GM21529 (cell line): ENCODE results near the gene PLPP1.

ENCODE experiments used
- ATAC-seq: cut with Tn5 transposase; IDR thresholded peaks from one replicate; pipeline ENCODE4 v1.9.1; 2021; ENCODE audit not compliant: unreplicated experiment

The PLPP1 gene

DNA sequence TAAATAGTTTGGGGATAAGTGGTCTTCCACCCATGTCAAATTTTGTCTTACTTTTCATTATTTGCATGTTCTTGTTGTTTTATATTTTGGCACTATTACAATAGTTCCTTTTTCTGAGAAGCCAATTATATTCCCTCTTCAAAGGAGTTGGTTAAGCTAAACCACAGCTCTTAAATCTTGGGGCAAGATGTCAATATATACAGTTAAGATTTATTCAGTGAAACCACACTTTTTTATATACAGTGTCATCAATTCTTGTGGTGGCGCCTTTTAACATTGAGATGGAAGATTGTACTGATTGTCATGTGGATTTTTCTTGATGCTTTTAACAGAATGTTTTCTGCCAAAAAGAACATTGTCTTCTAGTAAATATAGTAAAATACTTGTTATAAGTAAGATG, 122.9 kb downstream of the PLPP1 start:
- no peak for ATAC-seq

DNA sequence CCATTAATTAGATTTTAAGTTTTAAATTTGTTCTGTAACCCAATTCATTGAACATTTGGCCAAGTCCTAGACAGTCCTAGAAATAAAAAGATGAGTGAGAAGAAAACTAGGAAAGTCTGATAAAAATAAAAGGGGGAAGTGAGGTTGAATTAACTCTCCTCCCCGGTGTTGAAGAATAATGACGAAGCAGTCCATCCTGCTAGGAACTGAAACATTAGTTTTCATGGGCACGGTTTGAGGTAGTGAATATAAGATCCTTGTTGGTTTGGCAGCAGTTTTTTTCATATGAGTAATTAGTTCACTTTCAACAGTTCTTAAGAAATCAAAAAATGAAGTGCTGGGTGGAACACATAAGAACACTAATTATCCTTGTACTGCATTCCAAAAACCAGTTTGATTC, 123.9 kb downstream of the PLPP1 start:
- ATAC-seq: no peak

DNA sequence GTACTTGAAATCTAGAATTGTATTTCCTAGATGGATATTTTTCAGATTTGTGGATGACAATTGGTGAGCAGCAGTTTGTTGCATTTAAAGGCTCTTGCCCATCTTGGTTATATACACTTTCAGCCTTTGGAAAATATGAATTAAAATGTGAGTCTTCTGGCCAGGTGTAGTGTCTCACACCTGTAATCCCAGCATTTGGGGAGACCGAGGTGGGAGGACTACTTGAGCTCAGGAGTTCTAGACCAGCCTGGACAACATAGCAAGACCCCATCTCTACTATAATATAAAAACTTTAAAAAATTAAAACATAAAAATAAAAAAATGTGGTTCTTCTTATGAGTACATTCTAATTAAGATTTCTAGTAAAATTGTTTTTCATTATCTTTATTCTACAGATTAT, 125.0 kb downstream of the PLPP1 start:
- ATAC-seq: no peak

DNA sequence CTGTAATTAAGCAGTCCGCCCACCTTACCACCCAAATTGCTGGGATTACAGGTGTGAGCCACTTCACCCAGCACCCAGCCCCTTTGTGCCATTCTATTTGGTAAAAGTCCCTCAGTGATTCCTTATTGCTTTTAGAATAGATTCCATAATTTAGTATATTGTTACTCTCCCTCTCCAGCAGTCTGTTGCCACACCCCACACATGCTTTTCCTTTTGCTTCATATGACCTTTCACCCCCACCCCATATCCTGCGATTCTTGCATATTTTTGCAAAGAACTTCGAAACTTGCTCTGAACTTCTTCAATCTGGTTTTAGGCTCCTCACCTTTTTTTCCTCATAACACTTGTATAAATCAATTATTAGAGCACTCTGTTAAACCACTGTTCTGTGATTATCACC, 126.8 kb downstream of the PLPP1 start:
- ATAC-seq: no peak

DNA sequence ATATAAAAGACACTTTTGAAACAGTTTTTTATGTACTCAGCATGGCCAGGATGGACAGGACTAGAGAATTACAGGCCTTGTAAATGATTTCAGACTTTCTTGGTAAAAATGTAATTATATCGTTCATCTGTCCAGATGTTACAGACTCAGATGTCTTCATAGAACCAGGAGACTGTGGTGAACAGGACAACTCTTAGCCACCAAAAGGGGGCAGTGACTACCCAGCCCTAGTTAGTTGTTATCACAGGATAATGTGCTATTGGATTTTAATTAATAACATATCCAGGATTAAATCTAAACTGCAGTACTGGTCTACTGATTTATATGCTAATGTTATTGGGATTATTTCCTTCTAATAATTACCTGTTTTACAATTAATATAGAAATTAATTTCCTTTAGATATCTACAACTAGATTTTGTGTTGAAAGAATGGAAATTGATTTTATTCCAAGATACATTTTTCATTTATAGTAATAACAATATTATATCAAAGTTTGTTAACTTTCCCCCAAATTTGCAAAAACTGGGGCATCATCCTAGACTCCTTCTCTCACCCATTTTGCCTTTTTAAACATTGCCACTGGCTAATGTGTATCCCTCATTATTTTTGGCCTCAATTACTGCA, 127.6 kb downstream of the PLPP1 start:
- ATAC-seq: no peak

DNA sequence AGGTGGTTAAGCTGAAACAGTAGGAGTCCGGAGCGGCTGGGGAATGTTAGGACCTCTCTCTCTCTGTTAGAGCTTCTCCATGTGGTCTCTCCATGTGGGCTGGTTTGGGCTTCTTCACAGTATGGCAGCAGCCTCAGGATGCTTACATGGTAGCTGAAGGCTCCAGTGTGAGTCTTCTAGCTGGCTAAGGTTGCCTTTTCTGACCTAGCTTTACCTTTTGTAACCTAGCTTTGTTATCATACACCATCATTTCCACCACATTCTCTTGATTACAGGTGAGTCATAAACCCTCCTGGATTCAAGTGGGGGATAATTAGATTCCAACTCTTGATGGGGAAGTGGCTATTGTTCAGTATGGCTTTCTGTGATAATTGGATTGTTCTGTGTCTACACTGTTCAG, 128.5 kb downstream of the PLPP1 start:
- ATAC-seq: no peak

DNA sequence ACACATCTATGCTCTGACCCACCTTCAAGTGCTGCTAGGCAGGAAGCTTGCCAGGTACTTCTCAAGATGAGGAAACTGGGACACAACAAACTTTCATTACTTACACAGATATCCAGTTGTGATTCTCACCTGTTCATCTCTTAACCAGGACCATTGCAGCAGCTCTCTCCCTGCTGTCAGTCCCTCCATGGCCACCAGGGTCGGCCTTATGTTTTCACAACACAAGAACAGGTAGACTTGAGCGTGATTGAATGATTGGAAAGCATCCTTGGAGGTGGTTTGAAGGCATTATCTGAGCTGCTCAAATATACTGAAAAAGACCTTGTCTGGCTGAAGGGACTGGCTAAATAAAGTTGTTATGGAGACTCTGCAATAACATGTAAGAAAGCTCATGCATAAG, 132.6 kb downstream of the PLPP1 start:
- ATAC-seq: no peak

DNA sequence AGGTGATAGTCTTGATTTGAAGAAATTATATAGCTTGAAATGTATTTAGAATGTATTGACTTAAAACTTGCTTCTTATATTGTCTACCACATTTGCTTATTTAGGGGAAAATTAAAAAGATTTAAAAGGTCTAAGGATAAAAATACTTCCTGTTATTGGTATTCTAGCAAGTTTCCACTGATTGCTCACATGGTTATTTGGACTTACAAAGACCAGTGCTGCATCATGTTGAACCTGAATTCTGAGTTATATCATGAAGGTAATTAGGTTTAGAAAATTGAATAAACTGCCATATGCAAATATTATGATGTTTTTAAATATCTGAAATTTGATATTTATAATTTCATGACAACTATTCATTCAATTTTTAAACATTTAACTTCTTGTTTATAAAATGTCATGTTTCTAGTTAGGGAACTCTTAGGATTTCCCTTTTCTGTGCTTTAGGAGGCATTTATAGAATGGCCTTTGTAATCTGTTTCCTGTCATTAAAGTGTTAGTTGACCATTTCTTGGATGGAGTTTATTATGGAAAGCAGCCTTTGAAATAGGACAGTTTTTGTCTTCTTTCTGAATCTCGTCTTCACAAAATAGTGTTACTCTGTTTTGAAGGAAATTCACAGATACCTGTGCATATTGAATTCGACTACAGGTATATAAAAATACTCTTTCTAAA, 141.1 kb downstream of the PLPP1 start:
- ATAC-seq: no peak

DNA sequence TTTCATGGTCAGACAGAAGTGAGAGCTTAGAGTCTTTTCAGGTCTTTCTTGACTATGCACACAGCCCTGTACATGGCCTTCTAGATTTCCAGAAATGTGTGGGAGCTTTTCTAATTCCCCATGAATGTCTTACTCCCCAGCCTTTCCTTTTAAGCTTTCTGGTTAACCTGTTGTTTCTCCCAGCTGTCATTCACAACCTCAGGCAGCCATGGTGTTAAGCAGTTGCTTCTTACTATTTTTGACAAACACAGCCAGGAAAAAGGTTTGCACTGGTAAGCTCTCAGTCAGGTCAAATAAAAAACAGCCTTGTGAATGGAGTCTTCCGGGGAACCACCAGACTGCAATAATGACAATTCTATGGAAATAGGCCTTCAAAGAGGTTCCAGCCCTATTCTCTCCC, 142.1 kb downstream of the PLPP1 start:
- no peak for ATAC-seq

DNA sequence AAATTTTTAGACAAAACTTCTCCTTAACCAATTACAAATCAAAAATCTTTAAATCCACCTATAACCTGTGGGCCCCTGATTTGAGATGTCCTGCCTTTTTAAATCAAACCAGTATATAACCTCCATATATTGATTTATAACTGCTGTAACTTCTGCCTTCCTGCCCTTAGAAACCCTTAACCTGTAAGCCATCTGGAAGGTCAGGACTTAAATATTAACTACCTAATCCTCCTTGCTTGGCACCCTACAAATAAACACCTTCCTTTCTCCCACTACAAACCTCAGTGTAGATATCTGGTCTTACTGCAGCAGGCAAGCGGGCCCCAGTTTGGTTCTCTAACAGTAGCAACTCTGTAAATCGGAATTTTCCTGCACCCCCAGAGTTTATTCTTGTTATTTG, 143.1 kb downstream of the PLPP1 start:
- no peak for ATAC-seq

DNA sequence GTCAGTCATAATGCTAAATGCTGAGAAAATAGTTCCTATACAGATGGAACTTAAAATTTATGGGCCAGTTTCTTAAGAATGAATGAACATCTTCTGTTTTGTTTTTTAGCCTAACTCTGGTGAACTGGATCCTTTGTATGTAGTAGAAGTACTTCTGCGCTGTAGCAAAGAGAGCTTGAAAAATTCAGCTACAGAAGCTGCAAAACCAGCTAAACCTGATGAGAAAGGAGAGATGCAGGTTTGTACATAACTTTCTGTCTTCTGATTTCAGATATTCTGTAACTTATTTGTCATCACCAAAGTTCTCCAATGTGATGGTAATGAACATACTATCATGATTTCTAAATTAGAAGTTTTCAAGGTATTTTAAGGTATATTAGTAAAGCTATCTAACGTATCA, 146.9 kb downstream of the PLPP1 start:
- no peak for ATAC-seq

DNA sequence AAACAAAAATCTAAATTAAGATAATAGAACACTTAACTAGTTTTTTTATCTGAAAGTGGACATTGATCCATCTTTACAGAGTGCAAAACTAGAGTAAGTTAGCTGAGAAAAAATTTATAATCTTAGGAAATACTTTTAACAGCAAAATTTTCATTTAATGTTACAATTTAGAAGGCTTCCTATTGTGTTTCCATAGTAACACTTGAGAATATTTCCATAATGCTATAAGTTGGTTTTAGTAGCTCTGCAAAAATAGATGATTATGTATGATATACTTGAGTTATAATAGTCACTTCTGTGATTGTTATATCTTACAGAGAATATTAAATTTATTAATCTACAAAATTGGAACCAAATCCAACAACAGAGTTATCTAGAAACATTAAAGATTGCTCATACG, 148.4 kb downstream of the PLPP1 start:
- ATAC-seq: no peak

DNA sequence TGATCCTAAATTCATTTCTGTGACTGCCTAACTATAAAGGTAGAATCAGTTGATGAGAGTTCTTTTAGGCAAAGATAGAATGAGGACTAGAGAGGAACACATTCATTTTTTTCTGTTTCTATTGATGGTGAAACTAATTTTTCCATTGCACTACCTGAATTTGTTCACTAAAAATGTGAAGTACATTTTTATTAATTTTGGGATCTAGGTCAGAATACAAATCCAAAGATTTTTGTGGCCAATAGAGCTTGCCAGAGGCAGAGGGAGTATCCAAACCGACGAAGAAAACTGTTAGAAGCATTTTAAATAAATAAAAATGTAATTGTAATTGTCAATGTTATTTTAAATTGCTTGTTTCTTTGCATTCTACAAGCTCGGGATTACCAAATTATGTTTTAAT, 148.9 kb downstream of the PLPP1 start:
- ATAC-seq: no peak

DNA sequence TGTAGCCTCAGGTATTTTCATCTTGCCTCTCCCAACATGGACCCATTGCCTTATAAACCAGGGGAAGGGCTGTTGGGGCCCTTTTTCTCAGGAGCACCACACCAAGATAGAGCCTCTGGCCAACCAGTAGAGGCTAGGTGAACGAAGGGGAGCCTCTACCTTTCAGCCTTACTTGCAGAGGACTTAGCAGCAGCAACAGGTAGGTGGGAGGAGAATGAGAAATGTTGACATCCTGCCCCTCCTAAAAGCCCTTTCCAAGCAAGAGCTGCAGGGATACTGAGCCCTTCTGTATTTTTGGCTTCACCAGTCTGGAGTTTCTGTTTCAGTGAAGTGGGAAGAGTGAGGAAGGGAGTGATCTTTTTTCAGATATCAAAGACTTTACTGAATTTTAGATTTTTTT, 149.5 kb downstream of the PLPP1 start:
- no peak for ATAC-seq

DNA sequence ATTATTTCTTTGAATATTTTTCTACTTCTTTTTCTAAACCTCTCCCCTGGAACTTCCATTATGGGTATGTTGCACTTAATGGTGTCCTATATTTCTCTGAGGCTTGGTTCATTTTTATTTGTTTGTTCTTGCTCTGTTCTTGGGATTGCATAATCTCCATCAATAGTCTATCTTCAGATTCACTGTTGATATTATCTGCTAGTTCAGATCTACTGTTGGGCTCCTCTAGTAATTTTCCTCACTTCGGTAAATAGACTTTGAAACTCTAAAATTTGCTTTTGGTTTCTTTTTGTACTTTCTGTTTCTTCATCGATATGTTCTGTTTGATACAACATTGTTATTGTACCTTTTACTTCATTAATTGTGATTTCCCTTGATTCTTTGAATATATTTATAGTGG, 150.7 kb downstream of the PLPP1 start:
- ATAC-seq: no peak

DNA sequence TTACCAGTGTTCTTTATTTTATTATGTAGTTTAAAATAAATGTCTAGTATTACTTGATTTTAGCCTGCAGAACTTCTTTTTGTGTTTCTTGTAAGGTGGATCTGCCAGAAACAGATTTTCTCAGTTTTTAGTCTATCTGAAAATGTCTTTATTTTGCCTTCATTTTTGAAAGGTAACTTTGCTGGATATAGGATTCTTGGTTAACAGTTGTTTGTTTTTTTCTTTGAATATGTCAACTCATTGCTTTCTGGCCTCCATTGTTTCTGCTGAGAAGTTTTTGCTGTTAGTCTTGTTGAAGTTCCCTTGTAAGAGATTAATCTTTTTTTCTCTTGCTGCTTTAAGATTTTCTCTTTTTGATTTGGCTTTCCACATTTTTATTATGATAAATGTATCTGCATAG, 151.5 kb downstream of the PLPP1 start:
- no peak for ATAC-seq

DNA sequence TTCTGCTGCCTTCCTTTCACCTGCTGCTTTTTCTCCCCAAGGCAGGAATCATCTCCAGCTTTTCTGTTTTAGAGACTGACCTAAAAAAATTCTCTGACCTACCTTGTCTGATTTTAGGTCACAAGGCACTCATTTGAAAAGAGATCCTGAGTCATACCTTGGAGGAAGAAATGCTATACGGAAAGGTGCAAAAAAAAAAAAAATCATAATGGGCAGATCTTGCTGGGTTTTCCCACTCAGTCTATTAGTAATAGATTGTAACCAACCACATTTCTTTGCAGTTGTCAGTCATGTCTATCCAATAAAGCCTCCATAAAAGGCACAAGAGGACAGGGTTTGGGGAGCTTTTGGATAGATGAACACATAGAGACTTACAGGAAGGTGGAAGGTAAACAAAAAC, 157.0 kb downstream of the PLPP1 start:
- no peak for ATAC-seq
